C1 segment of cervical spinal cord (tissue), 14 donors: ENCODE measurements around the gene CREBBP.

Experiments used
- DNase-seq, 14 donors: peaks; one replicate each; lab custom pipeline; 2025; lab: John Stamatoyannopoulos, UW

The CREBBP gene

DNA sequence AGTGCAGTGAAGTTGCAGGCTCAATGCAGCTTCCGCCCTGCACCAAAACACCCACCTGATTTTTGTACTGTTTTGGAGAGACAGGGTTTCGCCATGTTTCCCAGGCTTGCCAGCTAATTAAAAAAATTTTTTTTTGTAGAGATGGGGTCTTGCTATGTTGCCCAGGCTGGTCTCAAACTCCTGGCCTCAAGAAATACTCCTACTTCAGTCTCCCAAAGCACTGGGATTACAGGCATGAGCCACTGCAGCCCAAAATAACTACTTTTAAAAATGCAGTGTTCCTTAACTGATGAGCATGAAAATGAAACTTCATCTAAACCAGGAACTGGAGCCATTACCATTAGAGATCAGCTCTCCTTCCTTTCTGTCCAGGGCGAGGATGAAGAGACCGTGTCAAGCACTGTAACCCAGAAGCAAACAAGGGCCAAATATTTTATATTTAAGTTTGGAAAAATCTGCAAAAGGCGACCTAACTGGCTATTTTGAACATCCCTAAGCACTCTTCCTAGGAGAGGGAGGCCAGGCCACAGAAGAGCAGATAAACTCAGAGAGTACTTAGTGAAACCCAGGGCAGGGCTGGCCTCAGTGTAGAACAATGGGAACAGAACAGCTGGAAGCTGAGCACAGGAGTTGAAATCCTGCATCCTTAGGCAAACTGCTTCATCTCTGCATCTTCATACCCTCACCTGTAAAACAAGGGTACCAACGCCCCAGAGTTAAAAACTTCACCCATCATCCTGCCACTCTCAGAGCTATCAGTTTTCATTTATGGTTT is 24.0 kb downstream of the CREBBP start:
- no peak for DNase-seq

DNA sequence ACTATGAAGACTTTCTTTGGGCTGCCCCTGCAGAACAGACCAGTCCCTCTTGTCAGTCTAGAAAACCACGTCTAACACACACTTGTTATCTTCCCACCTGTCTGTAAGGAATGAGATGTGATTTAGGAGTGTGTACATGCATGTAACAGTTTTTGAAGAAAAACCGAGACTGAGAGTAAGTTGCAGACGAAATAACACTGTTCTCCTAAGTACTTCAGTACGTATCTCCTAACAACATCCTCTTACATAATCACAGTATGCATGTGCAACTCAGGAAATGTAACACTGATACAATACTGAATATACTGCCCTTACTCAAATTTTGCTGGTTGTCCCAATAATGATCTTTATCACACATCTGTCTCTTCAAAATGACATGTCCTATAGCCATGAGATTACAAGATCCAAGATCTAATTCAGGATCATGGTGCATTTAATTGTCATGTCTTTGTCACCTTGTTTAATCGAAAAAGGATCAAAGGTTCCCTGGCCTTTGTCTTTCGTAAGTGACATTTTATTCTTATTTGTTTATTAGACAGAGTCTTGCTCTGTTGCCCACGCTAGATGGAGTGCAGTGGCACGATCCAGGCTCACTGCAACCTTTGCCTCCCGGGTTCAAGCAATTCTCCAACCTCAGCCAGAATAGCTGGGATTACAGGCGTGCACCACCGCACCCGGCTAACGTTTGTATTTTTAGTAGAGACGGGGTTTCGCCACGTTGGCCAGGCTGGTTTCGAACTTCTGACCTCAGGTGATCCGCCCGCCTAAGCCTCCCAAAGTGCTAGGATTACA is 25.6 kb downstream of the CREBBP start:
- no peak for DNase-seq

DNA sequence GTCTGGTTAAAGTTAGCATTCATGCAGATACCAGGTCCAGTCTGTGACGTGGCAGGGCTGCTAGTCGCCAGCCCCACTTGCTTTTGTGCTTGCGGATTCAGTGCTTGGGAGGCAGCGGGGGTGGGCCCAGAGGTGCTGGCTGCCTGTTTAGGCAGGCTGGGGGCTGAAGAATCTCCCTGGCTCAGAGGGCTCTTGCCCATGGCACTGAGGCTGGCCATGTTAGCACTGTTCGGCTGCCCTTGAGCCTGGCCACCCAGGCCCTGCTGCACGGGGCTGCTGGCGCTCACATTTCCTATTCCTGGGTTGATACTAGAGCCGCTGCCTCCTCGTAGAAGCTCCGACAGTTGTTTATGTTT is 30.0 kb downstream of the CREBBP start:
- DNase-seq, result no peak

DNA sequence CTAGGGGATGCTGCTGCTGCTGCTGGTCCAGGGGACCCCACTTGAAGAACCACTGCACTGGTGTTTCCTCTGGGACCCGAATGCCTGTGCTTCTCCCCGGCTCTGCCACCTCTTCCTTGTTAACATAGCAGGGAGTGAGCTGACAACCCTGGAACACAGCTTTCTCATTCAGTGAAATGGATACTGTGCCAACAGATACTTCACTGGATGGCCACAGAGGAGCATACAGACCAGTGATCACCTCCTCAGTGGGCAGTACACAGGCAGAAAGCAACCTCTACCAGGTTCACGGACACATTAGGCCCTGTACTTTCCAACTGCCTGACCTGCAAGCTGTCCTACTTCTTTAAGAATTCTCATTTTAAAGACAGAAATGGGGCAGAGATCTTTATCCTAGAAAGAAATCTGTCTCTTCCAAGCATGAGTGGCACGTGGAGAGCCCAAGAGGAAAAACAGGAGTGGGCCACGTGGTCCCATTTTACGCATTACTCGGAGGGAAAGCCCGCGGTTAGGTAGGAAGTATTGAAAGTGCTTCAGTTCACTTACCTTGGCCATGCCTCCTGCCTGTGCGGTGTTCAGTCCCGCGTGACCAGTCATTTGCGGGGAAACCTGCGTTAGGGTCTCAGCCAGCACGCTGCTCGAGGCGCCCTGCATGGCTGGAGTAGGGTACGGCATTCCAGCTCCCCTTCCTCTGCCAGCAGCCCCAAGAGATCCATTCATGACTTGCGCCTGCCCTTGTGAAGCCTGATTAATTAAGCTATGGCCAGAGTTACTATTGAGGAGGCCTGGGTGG is 30.6 kb downstream of the CREBBP start:
- DNase-seq, result no peak

DNA sequence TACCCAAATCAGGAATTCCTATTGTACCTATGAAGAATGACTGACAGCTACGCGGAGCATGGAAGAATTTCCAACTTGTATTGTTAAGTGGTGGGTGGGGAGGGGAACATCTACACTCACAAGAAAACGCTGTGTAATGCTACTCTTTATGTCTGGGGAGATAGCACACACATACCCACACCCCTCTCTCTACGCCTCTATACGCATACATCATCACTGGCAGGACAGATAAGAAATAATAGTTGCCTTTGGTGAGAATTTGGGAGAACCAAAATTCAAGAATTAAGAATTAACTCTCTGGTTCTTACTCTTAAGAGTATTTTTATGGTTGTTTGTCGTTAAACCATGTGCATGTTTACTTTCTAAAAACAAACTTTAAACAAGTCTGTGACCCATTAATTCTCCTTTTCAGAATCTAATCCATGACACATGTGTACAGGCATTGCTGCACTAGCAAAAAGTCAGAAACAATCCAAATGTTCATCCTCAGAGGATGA is 33.9 kb downstream of the CREBBP start:
- DNase-seq, result no peak

DNA sequence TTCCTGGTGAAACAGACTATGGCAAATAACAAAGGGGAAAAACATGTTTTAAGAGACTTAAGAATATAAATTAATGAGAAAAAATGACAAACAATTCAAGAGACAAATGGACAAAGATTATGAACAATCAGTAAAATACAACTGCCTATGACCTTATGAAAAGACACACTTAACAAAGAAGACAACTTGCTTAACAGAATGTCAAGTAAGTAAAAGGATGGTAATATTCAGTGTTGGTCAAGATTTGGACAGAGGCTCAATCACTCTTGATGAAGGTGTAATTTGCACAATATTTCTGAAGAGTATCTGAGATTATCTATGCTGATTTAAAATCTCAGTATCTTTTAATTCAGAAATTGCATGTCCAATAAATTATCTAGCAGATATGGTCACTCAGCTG is 34.4 kb downstream of the CREBBP start:
- no peak for DNase-seq

DNA sequence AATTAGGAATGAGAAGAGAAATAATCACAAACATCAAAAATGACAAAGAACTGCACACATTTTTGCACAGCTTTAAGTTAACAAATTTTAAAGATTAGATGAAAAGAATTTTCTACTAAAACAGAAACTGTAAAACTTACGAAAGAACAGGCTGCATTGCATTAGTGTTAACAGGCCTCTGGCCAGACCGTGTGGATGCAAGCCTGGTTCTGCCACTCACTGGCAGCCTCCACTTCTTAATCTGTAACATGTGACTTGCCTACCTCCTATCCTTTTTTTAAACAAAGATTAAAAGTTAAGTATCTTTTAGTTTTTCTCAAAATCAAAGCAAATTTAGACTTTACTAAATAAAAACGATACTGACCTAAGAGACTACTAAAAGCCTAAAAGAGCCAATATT is 37.5 kb downstream of the CREBBP start:
- no peak for DNase-seq

DNA sequence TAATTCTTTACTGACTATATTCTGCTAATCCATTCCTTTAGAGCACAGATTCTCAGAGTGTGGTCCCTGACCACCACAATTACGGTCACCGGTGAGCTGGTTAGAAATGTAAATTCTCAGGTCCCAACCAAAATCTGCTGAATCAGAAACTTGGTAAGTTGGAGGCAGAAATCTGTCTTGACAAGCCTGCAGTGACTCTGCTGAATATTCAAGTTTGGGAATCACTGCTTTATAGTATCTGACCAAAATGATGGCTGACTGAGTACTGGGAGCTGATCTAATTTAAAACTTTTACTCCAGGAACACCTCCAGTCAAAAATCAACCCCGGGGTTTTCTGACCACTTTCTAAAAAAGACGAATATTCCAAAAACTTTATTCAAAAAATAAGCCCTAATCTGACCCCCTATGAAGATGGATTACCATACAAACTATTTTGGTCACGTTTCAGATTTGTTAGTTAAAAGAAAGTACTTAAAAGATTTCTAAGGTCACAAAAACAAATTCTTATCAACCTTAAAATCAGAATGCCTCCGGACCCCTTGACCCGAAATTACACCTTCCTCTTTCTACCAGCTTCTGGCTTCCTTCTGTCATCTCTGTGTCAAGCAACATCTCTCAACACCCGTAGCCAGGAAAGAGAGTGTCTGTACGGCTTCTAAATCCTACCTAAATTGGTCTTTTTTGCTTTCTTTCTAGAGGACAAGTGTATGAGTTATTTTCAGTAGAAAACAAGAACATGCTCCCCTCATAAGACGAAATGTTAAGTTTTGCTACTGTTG is 38.6 kb downstream of the CREBBP start:
- DNase-seq, result no peak

DNA sequence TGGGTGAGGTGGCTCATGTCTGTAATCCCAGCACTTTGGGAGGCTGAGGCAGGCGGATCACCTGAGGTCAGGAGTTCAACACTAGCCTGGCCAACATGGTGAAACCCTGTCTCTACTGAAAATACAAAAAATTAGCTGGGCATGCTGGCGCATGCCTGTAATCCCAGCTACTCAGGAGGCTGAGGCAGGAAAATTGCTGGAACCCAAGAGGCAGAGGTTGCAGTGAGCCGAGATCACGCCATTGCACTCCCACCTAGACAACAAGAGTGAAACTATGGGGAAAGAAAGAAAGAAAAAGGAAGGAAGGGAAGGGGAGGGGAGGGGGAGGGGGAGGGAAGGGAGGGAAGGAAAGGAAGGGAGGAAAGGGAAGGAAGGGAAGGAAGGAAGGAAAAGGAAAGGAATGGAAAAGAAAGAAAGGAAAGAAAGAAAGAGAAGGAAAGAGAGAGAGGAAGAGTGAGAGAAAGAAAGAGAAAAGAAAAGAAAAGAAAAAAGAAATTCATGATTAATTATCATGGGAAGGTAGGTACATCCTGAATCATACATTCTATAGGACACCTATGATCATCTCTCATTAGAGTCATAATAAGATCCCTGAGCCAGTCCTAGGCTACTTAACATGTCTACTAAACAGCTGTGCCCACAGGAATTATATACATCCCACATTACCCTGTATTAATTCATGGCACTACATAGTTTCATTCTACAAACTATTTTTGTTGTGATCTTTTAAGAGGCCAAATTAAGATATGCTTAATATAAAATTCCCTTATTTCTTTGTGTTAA is 40.9 kb downstream of the CREBBP start:
- no peak for DNase-seq

DNA sequence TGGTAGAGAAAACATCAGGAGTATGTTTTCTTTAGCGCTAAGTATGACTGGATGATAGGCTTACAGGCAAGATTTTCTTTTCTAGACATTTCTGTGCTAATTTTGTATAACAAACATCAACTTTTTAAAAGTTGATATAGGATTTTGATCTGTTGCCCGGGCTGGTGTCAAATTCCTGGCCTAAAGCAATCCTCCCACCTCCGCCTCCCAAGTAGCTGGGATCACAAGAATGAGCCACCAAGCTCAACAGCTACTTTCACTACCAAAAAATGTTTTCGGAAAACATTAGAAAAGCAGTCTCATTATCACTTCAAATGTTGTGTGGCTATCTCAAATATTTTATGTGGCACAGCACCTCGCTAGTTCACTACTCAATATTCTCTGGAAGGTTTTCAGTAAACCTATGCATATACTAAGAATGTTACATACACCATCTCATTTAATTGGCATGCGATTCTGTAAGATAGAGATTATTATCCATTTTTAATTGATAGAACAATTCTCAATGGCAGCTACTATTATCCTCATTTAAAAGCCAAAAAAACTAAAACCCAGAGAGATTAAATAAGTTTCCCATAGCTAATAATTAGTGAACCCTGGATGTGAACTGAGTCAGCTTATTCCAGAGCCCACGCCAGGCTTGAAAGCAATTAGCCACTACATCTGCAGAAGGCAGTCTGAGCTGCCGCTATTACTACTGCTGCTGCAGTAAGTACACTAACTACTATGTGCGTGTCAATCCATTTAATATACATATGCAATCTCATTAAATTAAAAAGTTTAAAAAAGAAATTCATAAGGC is 41.7 kb downstream of the CREBBP start:
- DNase-seq, result no peak

DNA sequence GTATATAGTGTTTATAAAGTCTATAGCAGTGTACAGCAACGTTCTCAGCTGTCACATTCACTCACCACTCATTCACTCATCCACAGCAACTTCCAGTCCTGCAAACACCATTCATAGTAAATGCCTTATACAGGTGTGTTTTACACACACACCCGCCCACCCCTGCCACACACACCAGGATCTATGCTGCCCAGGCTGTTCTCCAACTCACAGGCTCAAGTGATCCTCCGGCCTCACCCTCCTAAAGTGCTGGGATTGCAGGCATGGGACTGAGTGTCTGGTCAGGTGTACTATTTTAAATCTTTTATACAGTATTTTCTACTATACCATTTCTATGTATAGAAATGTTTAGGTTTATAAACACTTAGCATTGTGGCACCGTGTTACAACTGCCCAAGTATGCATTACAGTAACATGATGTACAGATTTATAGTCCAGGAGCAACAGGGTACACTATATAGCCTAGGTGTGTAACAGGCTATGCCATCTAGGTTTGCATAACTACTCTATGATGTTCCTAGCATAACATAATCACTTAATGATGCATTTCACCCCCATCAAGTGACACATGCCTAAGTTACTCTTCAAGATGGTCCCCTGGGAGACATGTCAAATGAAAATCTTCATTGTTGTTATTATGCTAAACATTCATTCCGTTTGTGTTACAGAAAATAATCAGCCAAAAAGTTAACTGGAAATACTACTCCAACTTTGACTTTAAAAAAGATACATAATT is 42.5 kb downstream of the CREBBP start:
- no peak for DNase-seq

DNA sequence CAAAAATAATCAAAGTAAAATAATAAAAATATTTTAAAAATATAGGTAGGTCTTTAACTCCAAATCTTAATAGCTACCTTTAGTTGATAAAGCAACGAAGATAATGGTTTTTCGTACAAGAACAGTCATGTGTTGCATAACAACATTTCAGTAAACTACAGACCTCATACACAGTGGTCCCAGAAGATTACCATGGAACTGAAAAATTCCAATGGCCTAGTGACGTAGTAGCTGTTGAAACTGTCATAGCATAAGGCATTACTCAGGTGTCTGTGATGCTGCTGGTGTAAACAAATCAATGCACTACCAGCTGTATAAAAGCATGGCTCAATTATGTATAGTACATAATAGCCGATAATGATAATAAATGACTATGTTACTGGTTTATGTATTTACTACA is 43.9 kb downstream of the CREBBP start:
- no peak for DNase-seq

DNA sequence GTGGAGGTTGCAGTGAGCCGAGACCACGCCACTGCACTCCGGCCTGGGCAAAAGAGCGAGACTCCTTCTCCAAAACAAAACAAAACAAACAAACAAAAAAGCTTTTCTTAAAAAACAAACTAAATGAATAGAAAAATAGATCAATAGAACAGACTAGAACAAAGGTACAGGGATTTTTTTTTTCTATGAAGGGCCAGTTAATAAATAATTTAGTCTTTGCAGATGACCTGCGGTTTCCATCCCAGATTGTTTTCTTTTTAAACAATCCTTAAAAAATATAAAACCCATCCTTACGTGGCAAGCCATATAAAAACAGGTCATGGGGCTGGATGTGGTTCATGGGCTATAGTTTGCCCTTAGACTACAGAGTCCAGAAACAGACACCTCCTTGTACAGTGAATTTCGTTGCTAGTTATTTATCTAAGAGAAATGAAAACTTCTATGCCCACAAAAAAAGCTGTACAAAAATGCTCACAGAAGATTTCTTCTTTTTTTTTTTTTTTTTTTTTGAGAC is 45.4 kb downstream of the CREBBP start:
- no peak for DNase-seq

DNA sequence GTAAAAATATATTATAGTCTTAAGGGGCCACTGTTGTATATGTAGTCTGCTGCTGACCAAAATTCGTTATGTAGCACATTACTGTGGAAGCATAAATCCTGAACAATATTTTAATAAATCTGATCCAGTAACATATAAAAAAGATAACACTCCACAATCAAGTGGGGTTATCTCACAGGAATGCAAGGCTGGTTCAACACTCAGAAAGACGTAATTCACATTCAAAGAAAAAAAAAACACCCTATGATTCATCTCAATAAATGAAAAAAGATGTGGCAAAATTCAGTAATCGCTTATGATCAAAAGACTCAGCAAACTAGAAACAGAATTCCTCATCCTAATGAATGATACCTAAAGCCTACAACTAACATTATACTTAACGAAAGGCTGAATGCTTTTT is 47.8 kb downstream of the CREBBP start:
- no peak for DNase-seq

DNA sequence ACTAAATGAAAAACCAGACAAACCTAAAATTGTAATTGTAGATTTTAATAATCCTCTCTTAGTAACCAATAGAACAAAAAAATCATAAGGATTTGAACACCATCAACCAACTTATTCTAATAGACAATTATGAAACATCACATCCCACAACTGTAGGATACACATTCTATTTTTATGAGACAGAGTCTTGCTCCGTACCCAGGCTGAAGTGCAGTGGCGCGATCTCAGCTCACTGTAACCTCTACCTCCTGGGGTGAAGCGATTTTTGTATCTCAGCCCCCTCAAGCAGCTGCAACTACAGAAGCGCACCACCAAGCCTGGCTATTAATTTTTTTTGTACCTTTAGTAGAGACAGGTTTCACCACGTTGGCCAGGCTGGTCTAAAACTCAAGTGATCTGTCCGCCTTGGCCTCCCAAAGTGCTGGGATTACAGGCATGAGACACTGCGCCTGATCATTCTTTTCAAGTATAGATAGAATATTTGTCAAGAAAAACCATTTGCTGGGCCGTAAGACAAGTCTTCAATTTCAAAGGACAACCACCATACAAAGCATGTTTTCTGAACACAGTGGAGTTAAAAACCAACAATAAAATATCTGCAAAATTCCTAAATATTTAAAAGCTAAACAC is 49.8 kb downstream of the CREBBP start:
- no peak for DNase-seq

DNA sequence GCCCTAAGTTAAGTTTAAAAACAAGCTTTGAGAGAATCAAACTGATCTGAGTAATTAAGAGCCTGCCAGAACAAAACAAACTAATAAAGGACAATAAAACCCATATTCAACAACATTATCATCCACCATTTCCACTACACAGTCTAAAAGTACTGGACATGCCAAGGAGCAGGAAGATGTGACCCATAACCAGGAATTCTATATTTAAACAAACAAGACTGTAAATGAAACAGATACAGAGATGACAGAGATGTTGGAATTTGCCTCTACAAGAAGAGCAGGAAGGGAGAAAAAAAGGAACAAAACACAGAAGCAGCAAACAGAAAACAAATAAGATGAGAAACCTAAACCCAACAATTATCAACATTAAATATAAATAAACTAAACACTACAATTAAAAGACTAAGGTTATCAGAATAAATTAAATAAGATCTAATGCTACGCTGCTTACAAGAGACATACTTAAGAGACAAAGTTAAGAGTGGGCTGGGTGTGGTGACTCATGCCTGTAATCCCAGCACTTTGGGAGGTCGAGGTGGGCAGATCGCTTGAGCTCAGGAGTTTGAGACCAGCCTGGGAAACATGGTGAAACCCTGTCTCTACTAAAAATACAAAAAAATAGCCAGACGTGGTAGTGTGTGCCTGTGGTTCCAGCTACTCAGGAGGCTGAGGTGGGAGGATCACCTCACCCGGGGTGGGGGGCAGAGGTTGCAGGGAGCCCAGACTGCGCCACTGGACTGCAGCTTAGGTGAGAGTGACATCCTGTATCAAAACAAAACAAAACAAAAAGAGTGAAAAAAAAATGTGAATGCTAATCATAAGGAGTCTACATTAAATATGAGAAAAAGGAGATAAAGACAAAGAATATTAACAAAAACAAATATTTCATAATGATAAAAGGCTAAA is 50.6 kb downstream of the CREBBP start:
- DNase-seq, result no peak

DNA sequence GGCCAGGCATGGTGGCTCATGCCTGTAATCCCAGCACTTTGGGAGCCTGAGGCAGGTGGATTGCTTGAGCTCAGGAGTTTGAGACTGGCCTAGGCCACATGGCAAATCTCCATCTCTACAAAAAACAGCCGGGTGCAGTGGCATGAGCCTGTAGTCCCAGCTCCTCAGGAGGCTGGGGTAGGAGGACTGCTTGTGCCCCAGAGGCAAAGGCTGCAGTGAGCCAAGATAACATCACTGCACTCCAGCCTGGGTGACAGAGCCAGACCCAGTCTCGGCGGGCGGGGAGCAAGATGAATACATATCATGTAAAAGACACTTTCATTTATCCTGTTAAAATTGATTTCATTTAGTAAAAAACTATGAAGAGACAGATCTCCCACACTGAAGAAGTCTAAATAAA is 54.6 kb downstream of the CREBBP start:
- DNase-seq, result no peak
